HEK293 (cell line): ENCODE data around the gene CDK2.
A peak's percentile ranks its signal among the peaks of the same experiment; 100 is the strongest.

Experiments
- SP2 ChIP-seq: fragments of 450-650 bp; formaldehyde crosslinking; IDR thresholded peaks from 2 replicates; pipeline ENCODE4 v1.5.1; 2016; ENCODE audit warnings: missing biosample characterization, missing genetic modification characterization
- TCF7L2 ChIP-seq: IDR thresholded peaks from 2 replicates; pipeline ENCODE4 v1.6.1; 2011; ENCODE audit warnings: low read depth, mild to moderate bottlenecking, inconsistent platforms, low read length, moderate library complexity, borderline replicate concordance
- YY1 ChIP-seq: fragments of 450-650 bp; formaldehyde crosslinking; IDR thresholded peaks from 2 replicates; pipeline ENCODE4 v1.5.1; 2018; ENCODE audit warnings: missing biosample characterization, missing genetic modification characterization
- ZNF132 ChIP-seq: fragments of 450-650 bp; formaldehyde crosslinking; IDR thresholded peaks from 2 replicates; pipeline ENCODE4 v1.5.1; 2017; ENCODE audit warnings: missing biosample characterization, missing genetic modification characterization, borderline replicate concordance
- ZNF174 ChIP-seq: fragments of 450-650 bp; formaldehyde crosslinking; IDR thresholded peaks from 2 replicates; pipeline ENCODE4 v1.5.0; 2017; ENCODE audit warnings: missing biosample characterization, mild to moderate bottlenecking, missing genetic modification characterization
- ZNF341 ChIP-seq: fragments of 450-650 bp; formaldehyde crosslinking; IDR thresholded peaks from 2 replicates; pipeline ENCODE4; 2016; ENCODE audit warnings: low read depth, missing biosample characterization, missing genetic modification characterization
- ZNF433 ChIP-seq: fragments of 450-650 bp; formaldehyde crosslinking; IDR thresholded peaks from 2 replicates; pipeline ENCODE4 v1.5.1; 2016; ENCODE audit warnings: missing biosample characterization, missing genetic modification characterization, low read depth
- ZNF48 ChIP-seq: fragments of 450-650 bp; formaldehyde crosslinking; IDR thresholded peaks from 2 replicates; pipeline ENCODE4 v1.5.1; 2016; ENCODE audit warnings: missing biosample characterization, missing genetic modification characterization
- ZSCAN30 ChIP-seq: fragments of 450-650 bp; IDR thresholded peaks from 2 replicates; pipeline ENCODE4 v1.5.1; 2018; ENCODE audit warnings: missing biosample characterization, mild to moderate bottlenecking, missing genetic modification characterization, moderate library complexity
- TF ChIP-seq, protein P1 (sequence below): fragments of 450-650 bp; formaldehyde crosslinking; IDR thresholded peaks from 2 replicates; pipeline ENCODE4 v1.5.1; 2016; ENCODE audit warnings: missing biosample characterization, missing genetic modification characterization
- TF ChIP-seq, protein P2 (sequence below): fragments of 450-650 bp; formaldehyde crosslinking; IDR thresholded peaks from 2 replicates; pipeline ENCODE4 v1.5.1; 2016; ENCODE audit warnings: missing biosample characterization, missing genetic modification characterization, borderline replicate concordance
- TF ChIP-seq, protein P3 (sequence below): fragments of 450-650 bp; formaldehyde crosslinking; IDR thresholded peaks from 2 replicates; pipeline ENCODE4 v1.5.1; 2016; ENCODE audit warnings: missing biosample characterization, missing genetic modification characterization
- TF ChIP-seq, protein P4 (sequence below): fragments of 450-650 bp; formaldehyde crosslinking; IDR thresholded peaks from 2 replicates; pipeline ENCODE4 v1.5.1; 2016; ENCODE audit warnings: missing biosample characterization, missing genetic modification characterization
- TF ChIP-seq, protein P5 (sequence below): IDR thresholded peaks from 2 replicates; pipeline ENCODE4 v1.6.1; 2011; ENCODE audit warnings: mild to moderate bottlenecking, low read depth, low read length, borderline replicate concordance

DNA sequence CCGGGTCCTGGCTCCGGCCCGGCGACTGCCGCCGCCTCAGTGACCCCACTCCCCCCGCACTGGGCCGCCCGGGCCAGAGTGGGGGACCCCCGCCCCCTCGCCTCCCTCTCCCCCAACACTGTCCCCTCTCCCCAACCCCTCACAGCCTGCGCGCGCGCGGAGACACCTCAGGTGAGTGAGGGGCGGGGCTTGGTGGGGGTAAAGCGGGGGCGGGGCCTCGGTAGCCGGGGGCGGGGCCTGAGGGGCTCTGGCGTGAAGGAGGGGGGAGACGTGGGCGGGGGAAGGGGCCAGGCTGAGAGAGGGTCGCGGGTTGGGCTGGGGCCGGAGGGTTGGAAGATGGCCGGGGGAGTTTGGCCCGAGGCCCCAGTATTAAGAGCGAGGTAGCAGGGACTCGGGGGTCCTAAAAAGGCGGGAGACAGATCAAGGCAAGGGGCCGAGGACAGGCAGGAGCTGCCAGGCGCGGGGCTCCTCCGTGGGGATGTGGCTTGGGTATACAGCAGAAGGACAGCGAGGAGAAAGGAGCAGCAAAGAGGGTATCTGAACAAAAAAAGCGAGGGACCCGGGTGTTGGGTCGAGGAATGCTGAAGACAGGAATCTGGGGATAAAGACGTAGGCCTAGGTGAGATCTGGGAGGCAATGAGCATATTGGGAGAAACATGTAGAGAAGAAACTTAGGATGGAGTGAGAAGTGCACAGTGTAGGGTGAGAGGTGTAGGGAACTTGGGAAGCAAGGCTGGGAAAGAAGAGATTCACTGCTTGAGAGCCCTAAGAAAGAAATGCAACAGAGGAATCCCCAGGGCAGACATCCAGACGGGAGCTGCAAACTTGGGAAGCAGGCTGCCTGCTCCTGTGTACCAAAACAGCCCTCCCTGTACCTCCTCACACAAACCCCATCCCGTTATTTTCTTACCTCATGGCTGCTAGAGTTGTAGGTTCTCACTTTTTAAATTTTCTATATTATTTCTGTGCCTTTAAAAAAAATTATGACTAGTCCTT lies 41.2 kb downstream of the CDK2 start:
- TF ChIP-seq, protein P1, sequence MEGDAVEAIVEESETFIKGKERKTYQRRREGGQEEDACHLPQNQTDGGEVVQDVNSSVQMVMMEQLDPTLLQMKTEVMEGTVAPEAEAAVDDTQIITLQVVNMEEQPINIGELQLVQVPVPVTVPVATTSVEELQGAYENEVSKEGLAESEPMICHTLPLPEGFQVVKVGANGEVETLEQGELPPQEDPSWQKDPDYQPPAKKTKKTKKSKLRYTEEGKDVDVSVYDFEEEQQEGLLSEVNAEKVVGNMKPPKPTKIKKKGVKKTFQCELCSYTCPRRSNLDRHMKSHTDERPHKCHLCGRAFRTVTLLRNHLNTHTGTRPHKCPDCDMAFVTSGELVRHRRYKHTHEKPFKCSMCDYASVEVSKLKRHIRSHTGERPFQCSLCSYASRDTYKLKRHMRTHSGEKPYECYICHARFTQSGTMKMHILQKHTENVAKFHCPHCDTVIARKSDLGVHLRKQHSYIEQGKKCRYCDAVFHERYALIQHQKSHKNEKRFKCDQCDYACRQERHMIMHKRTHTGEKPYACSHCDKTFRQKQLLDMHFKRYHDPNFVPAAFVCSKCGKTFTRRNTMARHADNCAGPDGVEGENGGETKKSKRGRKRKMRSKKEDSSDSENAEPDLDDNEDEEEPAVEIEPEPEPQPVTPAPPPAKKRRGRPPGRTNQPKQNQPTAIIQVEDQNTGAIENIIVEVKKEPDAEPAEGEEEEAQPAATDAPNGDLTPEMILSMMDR (tag by site-specific recombination) = no peak
- TF ChIP-seq, protein P2, sequence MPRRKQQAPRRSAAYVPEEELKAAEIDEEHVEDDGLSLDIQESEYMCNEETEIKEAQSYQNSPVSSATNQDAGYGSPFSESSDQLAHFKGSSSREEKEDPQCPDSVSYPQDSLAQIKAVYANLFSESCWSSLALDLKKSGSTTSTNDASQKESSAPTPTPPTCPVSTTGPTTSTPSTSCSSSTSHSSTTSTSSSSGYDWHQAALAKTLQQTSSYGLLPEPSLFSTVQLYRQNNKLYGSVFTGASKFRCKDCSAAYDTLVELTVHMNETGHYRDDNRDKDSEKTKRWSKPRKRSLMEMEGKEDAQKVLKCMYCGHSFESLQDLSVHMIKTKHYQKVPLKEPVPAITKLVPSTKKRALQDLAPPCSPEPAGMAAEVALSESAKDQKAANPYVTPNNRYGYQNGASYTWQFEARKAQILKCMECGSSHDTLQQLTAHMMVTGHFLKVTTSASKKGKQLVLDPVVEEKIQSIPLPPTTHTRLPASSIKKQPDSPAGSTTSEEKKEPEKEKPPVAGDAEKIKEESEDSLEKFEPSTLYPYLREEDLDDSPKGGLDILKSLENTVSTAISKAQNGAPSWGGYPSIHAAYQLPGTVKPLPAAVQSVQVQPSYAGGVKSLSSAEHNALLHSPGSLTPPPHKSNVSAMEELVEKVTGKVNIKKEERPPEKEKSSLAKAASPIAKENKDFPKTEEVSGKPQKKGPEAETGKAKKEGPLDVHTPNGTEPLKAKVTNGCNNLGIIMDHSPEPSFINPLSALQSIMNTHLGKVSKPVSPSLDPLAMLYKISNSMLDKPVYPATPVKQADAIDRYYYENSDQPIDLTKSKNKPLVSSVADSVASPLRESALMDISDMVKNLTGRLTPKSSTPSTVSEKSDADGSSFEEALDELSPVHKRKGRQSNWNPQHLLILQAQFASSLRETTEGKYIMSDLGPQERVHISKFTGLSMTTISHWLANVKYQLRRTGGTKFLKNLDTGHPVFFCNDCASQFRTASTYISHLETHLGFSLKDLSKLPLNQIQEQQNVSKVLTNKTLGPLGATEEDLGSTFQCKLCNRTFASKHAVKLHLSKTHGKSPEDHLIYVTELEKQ = no peak
- TF ChIP-seq SP2 (tag by site-specific recombination) = peak; percentile 11; the same call in 1 of the 2 replicates
- no peak for TF ChIP-seq TCF7L2
- TF ChIP-seq, protein P3, sequence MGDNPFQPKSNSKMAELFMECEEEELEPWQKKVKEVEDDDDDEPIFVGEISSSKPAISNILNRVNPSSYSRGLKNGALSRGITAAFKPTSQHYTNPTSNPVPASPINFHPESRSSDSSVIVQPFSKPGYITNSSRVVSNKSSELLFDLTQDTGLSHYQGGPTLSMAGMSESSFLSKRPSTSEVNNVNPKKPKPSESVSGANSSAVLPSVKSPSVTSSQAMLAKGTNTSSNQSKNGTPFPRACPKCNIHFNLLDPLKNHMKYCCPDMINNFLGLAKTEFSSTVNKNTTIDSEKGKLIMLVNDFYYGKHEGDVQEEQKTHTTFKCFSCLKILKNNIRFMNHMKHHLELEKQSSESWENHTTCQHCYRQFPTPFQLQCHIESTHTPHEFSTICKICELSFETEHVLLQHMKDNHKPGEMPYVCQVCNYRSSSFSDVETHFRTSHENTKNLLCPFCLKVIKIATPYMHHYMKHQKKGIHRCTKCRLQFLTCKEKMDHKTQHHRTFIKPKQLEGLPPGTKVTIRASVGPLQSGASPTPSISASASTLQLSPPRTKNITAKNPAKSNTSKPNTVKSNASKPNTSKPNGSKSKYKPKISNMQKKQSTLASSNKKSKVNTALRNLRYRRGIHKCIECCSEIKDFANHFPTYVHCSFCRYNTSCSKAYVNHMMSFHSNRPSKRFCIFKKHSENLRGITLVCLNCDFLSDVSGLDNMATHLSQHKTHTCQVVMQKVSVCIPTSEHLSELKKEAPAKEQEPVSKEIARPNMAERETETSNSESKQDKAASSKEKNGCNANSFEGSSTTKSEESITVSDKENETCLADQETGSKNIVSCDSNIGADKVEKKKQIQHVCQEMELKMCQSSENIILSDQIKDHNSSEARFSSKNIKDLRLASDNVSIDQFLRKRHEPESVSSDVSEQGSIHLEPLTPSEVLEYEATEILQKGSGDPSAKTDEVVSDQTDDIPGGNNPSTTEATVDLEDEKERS (tag by site-specific recombination) = no peak
- TF ChIP-seq ZNF341 (tag by site-specific recombination) = no peak
- TF ChIP-seq, protein P4, sequence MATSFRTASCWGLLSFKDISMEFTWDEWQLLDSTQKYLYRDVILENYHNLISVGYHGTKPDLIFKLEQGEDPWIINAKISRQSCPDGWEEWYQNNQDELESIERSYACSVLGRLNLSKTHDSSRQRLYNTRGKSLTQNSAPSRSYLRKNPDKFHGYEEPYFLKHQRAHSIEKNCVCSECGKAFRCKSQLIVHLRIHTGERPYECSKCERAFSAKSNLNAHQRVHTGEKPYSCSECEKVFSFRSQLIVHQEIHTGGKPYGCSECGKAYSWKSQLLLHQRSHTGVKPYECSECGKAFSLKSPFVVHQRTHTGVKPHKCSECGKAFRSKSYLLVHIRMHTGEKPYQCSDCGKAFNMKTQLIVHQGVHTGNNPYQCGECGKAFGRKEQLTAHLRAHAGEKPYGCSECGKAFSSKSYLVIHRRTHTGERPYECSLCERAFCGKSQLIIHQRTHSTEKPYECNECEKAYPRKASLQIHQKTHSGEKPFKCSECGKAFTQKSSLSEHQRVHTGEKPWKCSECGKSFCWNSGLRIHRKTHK = no peak
- TF ChIP-seq ZSCAN30 (tag by site-specific recombination) = no peak
- no peak for TF ChIP-seq ZNF174 (tag by site-specific recombination)
- no peak for TF ChIP-seq ZNF433 (tag by site-specific recombination)
- TF ChIP-seq YY1 (tag by site-specific recombination) = no peak
- no peak for TF ChIP-seq ZNF48 (tag by site-specific recombination)
- TF ChIP-seq, protein P5, sequence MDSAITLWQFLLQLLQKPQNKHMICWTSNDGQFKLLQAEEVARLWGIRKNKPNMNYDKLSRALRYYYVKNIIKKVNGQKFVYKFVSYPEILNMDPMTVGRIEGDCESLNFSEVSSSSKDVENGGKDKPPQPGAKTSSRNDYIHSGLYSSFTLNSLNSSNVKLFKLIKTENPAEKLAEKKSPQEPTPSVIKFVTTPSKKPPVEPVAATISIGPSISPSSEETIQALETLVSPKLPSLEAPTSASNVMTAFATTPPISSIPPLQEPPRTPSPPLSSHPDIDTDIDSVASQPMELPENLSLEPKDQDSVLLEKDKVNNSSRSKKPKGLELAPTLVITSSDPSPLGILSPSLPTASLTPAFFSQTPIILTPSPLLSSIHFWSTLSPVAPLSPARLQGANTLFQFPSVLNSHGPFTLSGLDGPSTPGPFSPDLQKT = no peak
- TF ChIP-seq ZNF132 (tag by site-specific recombination) = no peak
